HEK293 (cell line): ENCODE measurements around the gene SLC35B4.

ENCODE experiments used
- CTCF ChIA-PET: fragments of 350-600 bp; formaldehyde crosslinking; extraction: SDS; loops from one replicate; lab custom pipeline; 2021; ENCODE audit warnings: antibody characterized with exemption; lab: Yijun Ruan, JAX
- POLR2A ChIA-PET: fragments of 300-600 bp; formaldehyde crosslinking; extraction: SDS; loops from one replicate; lab custom pipeline; 2020; ENCODE audit warnings: antibody characterized with exemption, inconsistent platforms; lab: Yijun Ruan, JAX
- H3K27ac ChIP-seq: fragments of 200-500 bp; sonication (Bioruptor generic); 2 replicates; pipeline ENCODE4 v1.5.1; 2014; ENCODE audit warnings: low read depth, low read length, control low read depth, inconsistent platforms; ENCODE audit errors: extremely low read depth
- H3K36me3 ChIP-seq, 2 experiments: fragments of 200-500 bp in 1 of 2; sonication (Bioruptor generic) in 1 of 2; 1 replicate in 1 of 2; 2 replicates in 1 of 2; pipeline ENCODE4 v1.5.1; 2014 to 2017; ENCODE audit warnings: inconsistent platforms in 2 of 2, low read length in 2 of 2; ENCODE audit not compliant: control insufficient read depth in 2 of 2, insufficient read depth in 1 of 2
- H3K4me1 ChIP-seq: fragments of 200-500 bp; sonication (Bioruptor generic); 2 replicates; pipeline ENCODE4 v1.5.1; 2014; ENCODE audit warnings: mild to moderate bottlenecking, low read length, inconsistent platforms; ENCODE audit not compliant: control insufficient read depth, insufficient read depth
- H3K4me3 ChIP-seq: 2 replicates; pipeline ENCODE4 v1.5.1; 2011; ENCODE audit warnings: low read depth, mild to moderate bottlenecking, control low read depth, low read length, moderate library complexity
- H3K9me3 ChIP-seq: fragments of 200-500 bp; sonication (Bioruptor generic); 2 replicates; pipeline ENCODE4 v1.5.1; 2014; ENCODE audit warnings: low read depth, low read length, inconsistent platforms; ENCODE audit not compliant: control insufficient read depth, insufficient read depth
- GFI1B ChIP-seq: fragments of 450-650 bp; formaldehyde crosslinking; IDR thresholded peaks from 2 replicates; pipeline ENCODE4 v1.5.1; 2016; ENCODE audit warnings: missing biosample characterization, missing genetic modification characterization
- HOXD13 ChIP-seq: sonication (generic); formaldehyde crosslinking; IDR thresholded peaks from 2 replicates; pipeline ENCODE4 v1.8.0; 2022; ENCODE audit warnings: missing genetic modification reagents, borderline replicate concordance
- YY1 ChIP-seq: fragments of 450-650 bp; formaldehyde crosslinking; IDR thresholded peaks from 2 replicates; pipeline ENCODE4 v1.5.1; 2018; ENCODE audit warnings: missing biosample characterization, missing genetic modification characterization
- ZFP69B ChIP-seq: fragments of 450-650 bp; formaldehyde crosslinking; IDR thresholded peaks from 2 replicates; pipeline ENCODE4 v1.5.1; 2016; ENCODE audit warnings: missing biosample characterization, missing genetic modification characterization
- ZIC2 ChIP-seq: fragments of 450-650 bp; formaldehyde crosslinking; IDR thresholded peaks from 2 replicates; pipeline ENCODE4 v1.5.1; 2016; ENCODE audit warnings: missing biosample characterization, missing genetic modification characterization
- ZNF202 ChIP-seq: fragments of 450-650 bp; formaldehyde crosslinking; IDR thresholded peaks from 2 replicates; pipeline ENCODE4 v1.5.1; 2016; ENCODE audit warnings: missing biosample characterization, missing genetic modification characterization, borderline replicate concordance
- ZNF239 ChIP-seq: fragments of 450-650 bp; formaldehyde crosslinking; IDR thresholded peaks from 2 replicates; pipeline ENCODE4 v1.5.1; 2016; ENCODE audit warnings: missing biosample characterization, missing genetic modification characterization
- ZNF280C ChIP-seq: fragments of 450-650 bp; formaldehyde crosslinking; IDR thresholded peaks from 2 replicates; pipeline ENCODE4 v1.5.1; 2016; ENCODE audit warnings: missing biosample characterization, missing genetic modification characterization
- ZNF548 ChIP-seq: fragments of 450-650 bp; formaldehyde crosslinking; IDR thresholded peaks from 2 replicates; pipeline ENCODE4 v1.5.1; 2016; ENCODE audit warnings: missing biosample characterization, missing genetic modification characterization
- ZNF596 ChIP-seq: fragments of 450-650 bp; IDR thresholded peaks from 2 replicates; pipeline ENCODE4 v1.5.0; 2018; ENCODE audit warnings: missing biosample characterization, mild to moderate bottlenecking, missing genetic modification characterization, moderate library complexity
- ZNF704 ChIP-seq: fragments of 450-650 bp; formaldehyde crosslinking; IDR thresholded peaks from 2 replicates; pipeline ENCODE4 v1.5.1; 2016; ENCODE audit warnings: missing biosample characterization, missing genetic modification characterization
- ZNF792 ChIP-seq: fragments of 450-650 bp; formaldehyde crosslinking; IDR thresholded peaks from 2 replicates; pipeline ENCODE4 v1.5.1; 2016; ENCODE audit warnings: missing biosample characterization, missing genetic modification characterization
- TF ChIP-seq, protein P1 (sequence below): fragments of 450-650 bp; formaldehyde crosslinking; IDR thresholded peaks from 2 replicates; pipeline ENCODE4 v1.5.1; 2016; ENCODE audit warnings: missing biosample characterization, missing genetic modification characterization
- TF ChIP-seq, protein P2 (sequence below): fragments of 450-650 bp; formaldehyde crosslinking; optimal IDR thresholded peaks from 2 replicates; pipeline ENCODE3; 2016; ENCODE audit warnings: missing biosample characterization, mild to moderate bottlenecking, missing genetic modification characterization
- TF ChIP-seq, protein P3 (sequence below): fragments of 450-650 bp; formaldehyde crosslinking; IDR thresholded peaks from 2 replicates; pipeline ENCODE4 v1.5.1; 2016; ENCODE audit warnings: missing biosample characterization, missing genetic modification characterization
- TF ChIP-seq, protein P4 (sequence below): fragments of 450-650 bp; formaldehyde crosslinking; IDR thresholded peaks from 2 replicates; pipeline ENCODE4 v1.5.1; 2016; ENCODE audit warnings: missing biosample characterization, missing genetic modification characterization, low read depth
- TF ChIP-seq, protein P5 (sequence below): fragments of 450-650 bp; formaldehyde crosslinking; IDR thresholded peaks from 2 replicates; pipeline ENCODE4 v1.5.1; 2016; ENCODE audit warnings: missing biosample characterization, missing genetic modification characterization

The SLC35B4 gene

DNA sequence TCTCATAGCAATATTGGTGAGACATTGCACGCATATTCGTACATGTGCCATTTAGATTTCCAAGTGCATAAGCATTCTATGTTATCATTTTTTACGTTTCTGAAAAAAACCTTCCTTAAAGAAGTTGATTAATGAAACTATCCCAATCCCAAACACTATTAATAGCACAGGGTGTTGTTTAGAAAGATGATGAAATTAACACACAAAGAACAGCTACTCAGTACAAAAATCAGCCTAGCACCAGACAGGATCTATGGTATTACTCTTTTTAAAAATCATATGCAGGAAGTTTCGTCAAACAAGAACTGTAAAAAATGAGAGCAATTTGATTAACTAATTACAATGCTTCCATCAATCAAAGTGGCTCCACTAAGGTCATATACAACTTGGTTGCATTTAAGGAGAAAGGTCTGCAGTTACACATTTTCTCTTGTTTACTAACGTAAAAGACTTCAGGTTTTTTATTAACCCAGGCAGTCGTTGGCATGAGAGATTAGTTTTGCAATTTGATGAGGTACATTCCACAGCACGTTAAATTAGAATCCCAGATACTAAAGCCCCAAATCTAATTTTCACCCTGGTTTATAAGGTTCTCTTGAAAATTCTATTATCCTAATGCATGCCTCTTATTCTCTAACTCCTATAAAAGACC is 38.1 kb downstream of the SLC35B4 start:
- no peak overlapping the region for H3K27ac ChIP-seq
- no peak for TF ChIP-seq ZNF202
- no peak for TF ChIP-seq YY1 (tag by site-specific recombination)
- no peak for TF ChIP-seq ZNF280C
- TF ChIP-seq ZFP69B (tag by site-specific recombination), result no peak
- TF ChIP-seq, protein P1, sequence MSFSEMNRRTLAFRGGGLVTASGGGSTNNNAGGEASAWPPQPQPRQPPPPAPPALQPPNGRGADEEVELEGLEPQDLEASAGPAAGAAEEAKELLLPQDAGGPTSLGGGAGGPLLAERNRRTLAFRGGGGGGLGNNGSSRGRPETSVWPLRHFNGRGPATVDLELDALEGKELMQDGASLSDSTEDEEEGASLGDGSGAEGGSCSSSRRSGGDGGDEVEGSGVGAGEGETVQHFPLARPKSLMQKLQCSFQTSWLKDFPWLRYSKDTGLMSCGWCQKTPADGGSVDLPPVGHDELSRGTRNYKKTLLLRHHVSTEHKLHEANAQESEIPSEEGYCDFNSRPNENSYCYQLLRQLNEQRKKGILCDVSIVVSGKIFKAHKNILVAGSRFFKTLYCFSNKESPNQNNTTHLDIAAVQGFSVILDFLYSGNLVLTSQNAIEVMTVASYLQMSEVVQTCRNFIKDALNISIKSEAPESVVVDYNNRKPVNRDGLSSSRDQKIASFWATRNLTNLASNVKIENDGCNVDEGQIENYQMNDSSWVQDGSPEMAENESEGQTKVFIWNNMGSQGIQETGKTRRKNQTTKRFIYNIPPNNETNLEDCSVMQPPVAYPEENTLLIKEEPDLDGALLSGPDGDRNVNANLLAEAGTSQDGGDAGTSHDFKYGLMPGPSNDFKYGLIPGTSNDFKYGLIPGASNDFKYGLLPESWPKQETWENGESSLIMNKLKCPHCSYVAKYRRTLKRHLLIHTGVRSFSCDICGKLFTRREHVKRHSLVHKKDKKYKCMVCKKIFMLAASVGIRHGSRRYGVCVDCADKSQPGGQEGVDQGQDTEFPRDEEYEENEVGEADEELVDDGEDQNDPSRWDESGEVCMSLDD, result no peak
- TF ChIP-seq, protein P2, sequence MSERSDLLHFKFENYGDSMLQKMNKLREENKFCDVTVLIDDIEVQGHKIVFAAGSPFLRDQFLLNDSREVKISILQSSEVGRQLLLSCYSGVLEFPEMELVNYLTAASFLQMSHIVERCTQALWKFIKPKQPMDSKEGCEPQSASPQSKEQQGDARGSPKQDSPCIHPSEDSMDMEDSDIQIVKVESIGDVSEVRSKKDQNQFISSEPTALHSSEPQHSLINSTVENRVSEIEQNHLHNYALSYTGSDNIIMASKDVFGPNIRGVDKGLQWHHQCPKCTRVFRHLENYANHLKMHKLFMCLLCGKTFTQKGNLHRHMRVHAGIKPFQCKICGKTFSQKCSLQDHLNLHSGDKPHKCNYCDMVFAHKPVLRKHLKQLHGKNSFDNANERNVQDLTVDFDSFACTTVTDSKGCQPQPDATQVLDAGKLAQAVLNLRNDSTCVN, result no peak
- TF ChIP-seq, protein P3, sequence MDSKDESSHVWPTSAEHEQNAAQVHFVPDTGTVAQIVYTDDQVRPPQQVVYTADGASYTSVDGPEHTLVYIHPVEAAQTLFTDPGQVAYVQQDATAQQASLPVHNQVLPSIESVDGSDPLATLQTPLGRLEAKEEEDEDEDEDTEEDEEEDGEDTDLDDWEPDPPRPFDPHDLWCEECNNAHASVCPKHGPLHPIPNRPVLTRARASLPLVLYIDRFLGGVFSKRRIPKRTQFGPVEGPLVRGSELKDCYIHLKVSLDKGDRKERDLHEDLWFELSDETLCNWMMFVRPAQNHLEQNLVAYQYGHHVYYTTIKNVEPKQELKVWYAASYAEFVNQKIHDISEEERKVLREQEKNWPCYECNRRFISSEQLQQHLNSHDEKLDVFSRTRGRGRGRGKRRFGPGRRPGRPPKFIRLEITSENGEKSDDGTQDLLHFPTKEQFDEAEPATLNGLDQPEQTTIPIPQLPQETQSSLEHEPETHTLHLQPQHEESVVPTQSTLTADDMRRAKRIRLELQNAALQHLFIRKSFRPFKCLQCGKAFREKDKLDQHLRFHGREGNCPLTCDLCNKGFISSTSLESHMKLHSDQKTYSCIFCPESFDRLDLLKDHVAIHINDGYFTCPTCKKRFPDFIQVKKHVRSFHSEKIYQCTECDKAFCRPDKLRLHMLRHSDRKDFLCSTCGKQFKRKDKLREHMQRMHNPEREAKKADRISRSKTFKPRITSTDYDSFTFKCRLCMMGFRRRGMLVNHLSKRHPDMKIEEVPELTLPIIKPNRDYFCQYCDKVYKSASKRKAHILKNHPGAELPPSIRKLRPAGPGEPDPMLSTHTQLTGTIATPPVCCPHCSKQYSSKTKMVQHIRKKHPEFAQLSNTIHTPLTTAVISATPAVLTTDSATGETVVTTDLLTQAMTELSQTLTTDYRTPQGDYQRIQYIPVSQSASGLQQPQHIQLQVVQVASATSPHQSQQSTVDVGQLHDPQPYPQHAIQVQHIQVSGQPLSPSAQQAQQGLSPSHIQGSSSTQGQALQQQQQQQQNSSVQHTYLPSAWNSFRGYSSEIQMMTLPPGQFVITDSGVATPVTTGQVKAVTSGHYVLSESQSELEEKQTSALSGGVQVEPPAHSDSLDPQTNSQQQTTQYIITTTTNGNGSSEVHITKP (tag by site-specific recombination), result no peak
- no peak for TF ChIP-seq ZNF239
- TF ChIP-seq, protein P4, sequence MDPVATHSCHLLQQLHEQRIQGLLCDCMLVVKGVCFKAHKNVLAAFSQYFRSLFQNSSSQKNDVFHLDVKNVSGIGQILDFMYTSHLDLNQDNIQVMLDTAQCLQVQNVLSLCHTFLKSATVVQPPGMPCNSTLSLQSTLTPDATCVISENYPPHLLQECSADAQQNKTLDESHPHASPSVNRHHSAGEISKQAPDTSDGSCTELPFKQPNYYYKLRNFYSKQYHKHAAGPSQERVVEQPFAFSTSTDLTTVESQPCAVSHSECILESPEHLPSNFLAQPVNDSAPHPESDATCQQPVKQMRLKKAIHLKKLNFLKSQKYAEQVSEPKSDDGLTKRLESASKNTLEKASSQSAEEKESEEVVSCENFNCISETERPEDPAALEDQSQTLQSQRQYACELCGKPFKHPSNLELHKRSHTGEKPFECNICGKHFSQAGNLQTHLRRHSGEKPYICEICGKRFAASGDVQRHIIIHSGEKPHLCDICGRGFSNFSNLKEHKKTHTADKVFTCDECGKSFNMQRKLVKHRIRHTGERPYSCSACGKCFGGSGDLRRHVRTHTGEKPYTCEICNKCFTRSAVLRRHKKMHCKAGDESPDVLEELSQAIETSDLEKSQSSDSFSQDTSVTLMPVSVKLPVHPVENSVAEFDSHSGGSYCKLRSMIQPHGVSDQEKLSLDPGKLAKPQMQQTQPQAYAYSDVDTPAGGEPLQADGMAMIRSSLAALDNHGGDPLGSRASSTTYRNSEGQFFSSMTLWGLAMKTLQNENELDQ (tag by site-specific recombination), result no peak
- TF ChIP-seq ZIC2 (tag by site-specific recombination), result no peak
- TF ChIP-seq, protein P5, sequence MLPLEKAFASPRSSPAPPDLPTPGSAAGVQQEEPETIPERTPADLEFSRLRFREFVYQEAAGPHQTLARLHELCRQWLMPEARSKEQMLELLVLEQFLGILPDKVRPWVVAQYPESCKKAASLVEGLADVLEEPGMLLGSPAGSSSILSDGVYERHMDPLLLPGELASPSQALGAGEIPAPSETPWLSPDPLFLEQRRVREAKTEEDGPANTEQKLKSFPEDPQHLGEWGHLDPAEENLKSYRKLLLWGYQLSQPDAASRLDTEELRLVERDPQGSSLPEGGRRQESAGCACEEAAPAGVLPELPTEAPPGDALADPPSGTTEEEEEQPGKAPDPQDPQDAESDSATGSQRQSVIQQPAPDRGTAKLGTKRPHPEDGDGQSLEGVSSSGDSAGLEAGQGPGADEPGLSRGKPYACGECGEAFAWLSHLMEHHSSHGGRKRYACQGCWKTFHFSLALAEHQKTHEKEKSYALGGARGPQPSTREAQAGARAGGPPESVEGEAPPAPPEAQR (tag by site-specific recombination), result no peak
- TF ChIP-seq ZNF704 (tag by site-specific recombination), result no peak
- TF ChIP-seq ZNF548 (tag by site-specific recombination), result no peak
- TF ChIP-seq HOXD13 (CRISPR knock-in tag), result no peak
- no peak for TF ChIP-seq ZNF792 (tag by site-specific recombination)
- TF ChIP-seq GFI1B (tag by site-specific recombination), result no peak
- no peak for TF ChIP-seq ZNF596 (tag by site-specific recombination)
- CTCF ChIA-PET, result no interaction called here
- no peaks in the 10 kb centered on the region for H3K4me1 ChIP-seq
- no peaks in the 10 kb centered on the region for H3K9me3 ChIP-seq
- POLR2A ChIA-PET, result no interaction called here
- H3K36me3 ChIP-seq, result no peaks in the 10 kb centered on the region
- H3K4me3 ChIP-seq, result no peak overlapping the region
